GM19372 (cell line): ENCODE results near the gene MIAT.

Source experiments
- ATAC-seq: cut with Tn5 transposase; IDR thresholded peaks from one replicate; pipeline ENCODE4 v1.9.1; 2021; ENCODE audit warnings: mild to moderate bottlenecking, low read depth, moderate library complexity; ENCODE audit not compliant: unreplicated experiment

The MIAT gene

GRCh38 chr22:26631282-26631681 is 26.1 kb upstream of the MIAT start:
- no peak for ATAC-seq

GRCh38 chr22:26632422-26633155 is 24.8 kb upstream of the MIAT start:
- ATAC-seq, result no peak

- no peak for ATAC-seq
Measured at GRCh38 chr22:26634189-26634588, 23.2 kb upstream of the MIAT start.

GRCh38 chr22:26635117-26635516 is 22.3 kb upstream of the MIAT start:
- ATAC-seq, result no peak

- no peak for ATAC-seq
Measured at GRCh38 chr22:26636296-26636695, 21.1 kb upstream of the MIAT start.

- ATAC-seq, result no peak
Measured at GRCh38 chr22:26642465-26643417, 14.6 kb upstream of the MIAT start.

GRCh38 chr22:26643418-26644100 is 13.8 kb upstream of the MIAT start:
- ATAC-seq, result no peak

GRCh38 chr22:26646158-26646557 is 11.2 kb upstream of the MIAT start:
- ATAC-seq, result no peak

- no peak for ATAC-seq
Measured at GRCh38 chr22:26648011-26648497, 9.3 kb upstream of the MIAT start.

- no peak for ATAC-seq
Measured at GRCh38 chr22:26648528-26649388, 8.6 kb upstream of the MIAT start.

- no peak for ATAC-seq
Measured at GRCh38 chr22:26650722-26651421, 6.5 kb upstream of the MIAT start.

GRCh38 chr22:26651815-26652214 is 5.6 kb upstream of the MIAT start:
- no peak for ATAC-seq

- ATAC-seq, result no peak
Measured at GRCh38 chr22:26658161-26658560, 773 bp downstream of the MIAT start.

GRCh38 chr22:26658671-26659478 is 1.5 kb downstream of the MIAT start:
- ATAC-seq, result no peak

- no peak for ATAC-seq
Measured at GRCh38 chr22:26660356-26660755, 3.0 kb downstream of the MIAT start.

- ATAC-seq, result no peak
Measured at GRCh38 chr22:26660961-26661578, 3.7 kb downstream of the MIAT start.

- no peak for ATAC-seq
Measured at GRCh38 chr22:26662160-26662559, 4.8 kb downstream of the MIAT start.

GRCh38 chr22:26663374-26663923 is 6.1 kb downstream of the MIAT start:
- no peak for ATAC-seq
